HG02763 (cell line): Measurements from ENCODE around the gene GNA12.

Experiments used
- ATAC-seq: cut with Tn5 transposase; IDR thresholded peaks from one replicate; pipeline ENCODE4 v1.9.1; 2021; ENCODE audit warnings: mild to moderate bottlenecking, moderate library complexity; ENCODE audit not compliant: unreplicated experiment

GNA12 gene

DNA sequence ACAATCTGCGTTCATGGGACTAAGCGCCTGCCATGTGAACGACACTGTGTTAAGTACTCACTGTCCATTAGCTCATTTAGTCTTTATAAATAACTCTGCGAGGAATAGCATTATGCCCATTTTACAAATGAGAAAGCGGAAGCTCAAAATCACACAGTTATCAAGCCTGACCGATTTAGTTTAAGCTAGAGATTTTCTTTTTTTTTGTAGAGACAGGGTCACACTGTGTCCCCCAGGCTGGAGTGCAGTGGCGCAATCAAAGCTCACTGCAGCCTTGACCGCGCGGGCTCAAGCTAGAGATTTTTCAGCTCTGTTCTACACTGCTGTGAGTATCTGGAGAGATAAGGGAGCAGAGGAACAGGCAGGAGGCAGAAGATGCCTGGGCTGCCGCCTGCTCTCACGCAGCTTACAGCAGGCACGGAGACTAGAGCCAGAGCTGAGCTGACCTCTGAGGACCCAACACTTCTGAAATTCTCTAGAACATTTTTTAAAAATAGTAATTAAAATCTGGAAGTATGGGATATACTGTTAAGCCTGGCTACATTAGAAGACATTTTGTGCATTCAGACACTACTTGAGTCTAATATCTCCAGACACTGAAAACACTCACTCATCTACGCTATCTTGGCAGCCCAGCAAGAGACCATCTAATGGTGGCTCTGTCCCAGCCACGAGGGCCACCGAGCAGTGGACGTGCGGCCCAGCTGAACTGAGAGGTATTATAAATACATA, 38.7 kb downstream of the GNA12 start:
- ATAC-seq: no peak

DNA sequence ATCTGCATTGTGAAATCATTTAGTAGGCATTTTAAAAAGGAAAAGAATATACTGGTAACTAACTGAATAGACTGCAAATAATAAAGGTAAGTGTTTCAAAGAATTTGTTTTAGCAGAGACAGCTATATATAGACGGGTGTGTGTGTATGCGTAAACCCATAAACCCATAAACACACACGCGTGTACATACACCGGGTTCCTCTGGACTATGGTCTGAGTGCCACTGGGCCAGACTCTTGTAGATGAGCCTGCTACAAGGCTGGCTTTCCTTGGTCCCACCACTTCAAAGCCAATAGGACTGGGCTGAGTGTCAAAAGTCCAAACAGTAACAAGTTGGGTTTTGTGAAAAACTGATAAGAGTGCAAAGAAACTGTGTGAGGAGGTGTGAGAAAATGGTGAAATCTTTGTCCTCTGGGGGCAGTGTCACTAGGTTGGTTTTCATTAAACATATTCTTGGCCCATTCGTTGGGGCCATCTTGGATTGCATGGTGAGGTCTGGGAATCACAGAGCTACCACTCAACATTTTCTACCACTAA, 39.8 kb downstream of the GNA12 start:
- ATAC-seq: no peak

DNA sequence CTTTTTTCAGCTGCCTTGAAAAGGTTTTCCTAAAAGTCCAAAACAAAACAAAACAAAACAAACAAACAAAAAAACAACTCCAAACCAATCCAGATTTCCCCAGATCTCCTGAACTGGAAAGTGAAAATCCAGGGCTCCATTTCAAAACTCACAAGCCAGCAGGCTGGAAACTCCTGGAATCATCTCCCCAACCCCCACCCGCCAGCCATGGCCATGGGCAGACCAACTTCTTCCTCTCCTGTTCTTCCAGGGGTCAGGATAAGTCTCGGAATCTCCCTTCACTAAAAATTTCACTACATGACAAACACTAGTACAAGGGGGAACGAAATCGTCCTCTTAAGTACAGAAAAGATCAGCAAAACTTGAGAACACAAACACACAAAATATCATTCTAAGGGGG, 40.4 kb downstream of the GNA12 start:
- ATAC-seq: no peak

DNA sequence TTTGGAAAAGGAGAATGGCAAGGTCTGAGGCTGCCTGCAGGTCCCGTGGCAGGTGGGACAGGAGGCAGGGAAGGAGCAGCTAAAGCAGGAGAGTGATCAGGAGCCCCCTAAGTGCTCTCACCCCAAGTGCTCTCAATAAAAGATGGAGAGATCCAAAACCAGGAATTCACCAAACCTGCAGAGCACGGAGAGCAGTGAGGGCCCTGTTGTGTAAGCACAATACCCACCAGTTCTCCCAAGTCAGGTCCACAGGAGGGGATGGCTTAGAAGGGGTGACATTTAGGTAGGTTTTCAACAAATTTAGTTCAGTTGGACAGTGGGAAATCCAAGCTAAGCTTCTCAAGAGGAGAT, 40.8 kb downstream of the GNA12 start:
- ATAC-seq: no peak

DNA sequence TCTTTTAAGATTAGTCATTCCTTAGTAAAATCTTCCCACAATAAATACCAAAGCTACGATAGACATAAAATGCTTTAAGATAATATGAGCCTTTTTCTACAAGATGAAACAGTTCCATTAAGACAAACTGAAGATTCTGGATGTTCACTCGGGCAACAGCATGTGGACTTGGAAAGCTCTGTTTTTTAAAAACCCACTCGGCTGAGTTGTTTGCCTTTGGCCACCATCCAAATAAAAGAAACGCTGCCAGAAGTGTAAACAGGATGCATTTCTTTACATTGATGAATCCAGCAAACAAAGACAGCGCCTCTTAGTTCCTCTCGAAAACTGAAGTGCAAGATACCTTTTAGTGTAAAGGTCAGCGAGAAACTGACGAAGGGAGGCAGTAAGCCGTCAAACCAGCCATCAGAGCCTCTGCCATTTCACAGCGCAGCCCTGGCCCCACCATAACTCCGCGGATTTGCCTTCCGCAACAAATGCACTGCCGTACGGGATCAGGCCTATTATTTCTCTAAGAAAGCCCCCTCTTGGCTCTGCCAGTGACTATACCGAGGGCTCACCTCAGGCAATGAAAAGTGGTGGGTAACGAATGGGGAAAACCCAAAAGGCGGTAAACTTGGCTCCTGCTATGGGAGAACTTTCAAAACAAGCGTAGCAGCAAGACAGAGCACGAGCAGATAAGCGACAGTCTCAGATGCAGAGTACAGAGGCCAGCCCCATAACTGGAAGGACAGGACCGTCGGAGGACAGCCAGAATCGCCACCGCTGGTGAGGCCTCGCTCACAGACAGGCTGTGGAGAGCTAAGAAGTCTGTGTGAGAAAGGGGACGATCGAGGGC, 41.4 kb downstream of the GNA12 start:
- ATAC-seq: no peak

DNA sequence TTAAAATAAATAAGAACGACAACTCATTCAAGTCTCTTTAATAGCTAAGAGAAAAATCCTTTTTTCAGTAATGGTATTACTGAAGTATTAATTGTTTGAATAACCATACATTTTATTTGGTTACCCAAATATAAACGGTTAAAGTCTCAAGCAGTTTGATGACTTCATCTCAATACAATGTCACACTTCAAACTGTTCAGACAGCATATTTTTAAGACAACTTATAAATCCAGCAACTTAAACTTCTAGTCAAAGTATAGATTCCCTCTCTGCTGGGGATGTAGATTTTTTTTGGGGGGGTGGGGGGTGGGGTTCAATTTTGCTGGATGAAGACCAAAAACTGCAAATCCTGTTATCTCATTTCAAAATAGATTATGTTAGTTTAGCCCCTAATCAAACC, 42.0 kb downstream of the GNA12 start:
- no peak for ATAC-seq

DNA sequence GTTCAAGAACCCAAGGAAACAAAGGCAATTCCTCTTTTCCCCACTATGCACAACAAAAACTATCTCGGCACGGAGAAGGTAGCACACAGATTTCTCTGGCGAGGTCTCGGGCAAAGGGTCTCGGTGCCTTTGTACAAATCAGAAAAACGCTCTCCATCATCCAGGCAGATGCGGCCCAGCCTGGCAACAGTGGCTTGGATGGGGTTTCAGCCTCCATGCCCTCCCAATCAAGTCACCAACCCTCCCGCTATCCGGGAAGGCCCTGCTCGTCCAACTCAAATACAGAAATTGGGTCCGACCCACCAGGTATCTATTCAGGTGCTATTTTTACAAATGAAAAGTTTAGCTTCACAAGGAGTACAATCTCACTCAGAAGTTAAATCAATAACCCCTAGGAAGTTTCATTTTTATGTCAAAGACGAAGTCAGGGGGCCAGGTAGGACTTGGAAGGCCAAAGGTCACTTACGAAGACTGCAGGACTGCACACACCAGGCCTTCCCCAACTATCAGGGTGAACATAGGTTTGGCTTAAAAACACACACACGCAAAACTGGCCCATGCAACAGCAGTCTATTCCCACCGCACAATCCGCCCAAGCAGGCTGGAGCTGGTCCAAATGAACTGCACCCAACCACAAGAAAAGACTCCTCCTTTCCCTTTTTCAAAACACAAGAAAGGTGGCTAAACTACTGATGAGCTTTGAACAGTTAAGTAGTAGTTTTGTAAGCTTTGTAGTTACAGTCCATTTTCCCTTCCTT, 43.0 kb downstream of the GNA12 start:
- no peak for ATAC-seq

DNA sequence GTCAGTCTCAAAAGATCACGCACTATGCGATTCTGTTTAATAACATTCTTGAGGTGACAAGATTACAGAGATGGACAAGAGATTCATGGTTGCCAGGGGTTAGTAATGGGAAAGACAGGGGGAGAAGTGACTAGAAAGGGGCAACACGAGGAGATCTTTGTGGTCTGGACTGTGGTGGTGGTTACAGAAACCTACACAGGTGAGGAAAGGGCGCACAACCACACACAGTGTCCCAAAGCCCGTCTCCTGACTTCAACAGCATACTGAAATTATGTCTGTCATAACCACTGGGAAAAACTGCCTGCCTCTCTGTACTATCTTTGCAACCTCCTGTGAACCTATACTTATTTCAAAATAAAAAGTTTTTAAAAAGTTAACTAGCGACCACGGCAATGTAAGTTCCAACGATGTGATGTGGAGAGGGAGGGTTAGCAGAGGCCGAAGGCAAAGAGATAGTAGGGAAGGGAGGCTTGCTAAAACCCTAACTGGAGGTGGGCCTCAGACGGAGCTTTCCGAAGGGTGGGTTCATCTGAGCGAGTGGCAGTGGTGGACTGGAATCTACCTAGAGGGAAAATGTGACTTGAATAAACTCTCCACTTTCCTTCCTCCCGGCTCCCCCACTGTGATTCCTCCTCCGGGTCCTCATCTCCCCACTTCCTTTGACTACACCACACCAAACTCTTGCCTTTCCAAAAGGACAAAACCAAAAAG, 43.7 kb downstream of the GNA12 start:
- ATAC-seq: no peak

DNA sequence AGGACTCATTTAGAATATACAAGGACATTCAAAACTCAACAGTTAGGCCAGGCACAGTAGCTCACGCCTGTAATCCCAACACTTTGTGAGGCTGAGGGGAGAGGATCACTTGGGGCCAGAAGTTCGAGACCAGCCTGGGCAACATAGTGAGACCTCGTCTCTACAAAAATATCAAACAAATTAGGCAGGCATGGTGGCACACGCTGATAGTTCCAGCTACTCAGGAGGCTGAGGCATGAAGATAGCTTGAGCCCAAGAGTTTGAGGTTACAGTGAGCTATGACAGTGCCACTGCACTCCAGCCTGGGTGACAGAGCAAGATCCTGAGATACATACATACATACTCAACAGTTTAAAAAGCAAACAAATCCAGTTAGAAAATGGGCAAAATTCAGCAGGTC, 44.9 kb downstream of the GNA12 start:
- ATAC-seq: no peak

DNA sequence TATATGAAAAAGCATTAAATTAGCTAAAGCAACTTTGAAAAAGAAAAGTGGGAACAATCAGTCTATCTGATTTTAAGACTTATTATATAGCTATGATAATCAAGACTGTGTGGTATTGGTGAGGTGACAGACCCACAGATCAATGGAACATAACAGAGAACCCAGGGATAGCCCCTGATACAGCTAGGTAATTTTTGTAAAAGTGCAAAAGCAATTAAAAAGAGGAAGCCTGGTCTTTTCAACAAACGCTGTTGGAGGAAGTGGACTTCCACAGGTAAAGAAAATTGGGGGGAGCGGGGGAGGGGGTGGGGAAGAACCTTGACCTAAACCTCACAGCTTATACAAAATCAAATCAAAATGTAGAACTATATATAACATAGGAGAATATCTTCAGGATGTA, 45.4 kb downstream of the GNA12 start:
- ATAC-seq: no peak

DNA sequence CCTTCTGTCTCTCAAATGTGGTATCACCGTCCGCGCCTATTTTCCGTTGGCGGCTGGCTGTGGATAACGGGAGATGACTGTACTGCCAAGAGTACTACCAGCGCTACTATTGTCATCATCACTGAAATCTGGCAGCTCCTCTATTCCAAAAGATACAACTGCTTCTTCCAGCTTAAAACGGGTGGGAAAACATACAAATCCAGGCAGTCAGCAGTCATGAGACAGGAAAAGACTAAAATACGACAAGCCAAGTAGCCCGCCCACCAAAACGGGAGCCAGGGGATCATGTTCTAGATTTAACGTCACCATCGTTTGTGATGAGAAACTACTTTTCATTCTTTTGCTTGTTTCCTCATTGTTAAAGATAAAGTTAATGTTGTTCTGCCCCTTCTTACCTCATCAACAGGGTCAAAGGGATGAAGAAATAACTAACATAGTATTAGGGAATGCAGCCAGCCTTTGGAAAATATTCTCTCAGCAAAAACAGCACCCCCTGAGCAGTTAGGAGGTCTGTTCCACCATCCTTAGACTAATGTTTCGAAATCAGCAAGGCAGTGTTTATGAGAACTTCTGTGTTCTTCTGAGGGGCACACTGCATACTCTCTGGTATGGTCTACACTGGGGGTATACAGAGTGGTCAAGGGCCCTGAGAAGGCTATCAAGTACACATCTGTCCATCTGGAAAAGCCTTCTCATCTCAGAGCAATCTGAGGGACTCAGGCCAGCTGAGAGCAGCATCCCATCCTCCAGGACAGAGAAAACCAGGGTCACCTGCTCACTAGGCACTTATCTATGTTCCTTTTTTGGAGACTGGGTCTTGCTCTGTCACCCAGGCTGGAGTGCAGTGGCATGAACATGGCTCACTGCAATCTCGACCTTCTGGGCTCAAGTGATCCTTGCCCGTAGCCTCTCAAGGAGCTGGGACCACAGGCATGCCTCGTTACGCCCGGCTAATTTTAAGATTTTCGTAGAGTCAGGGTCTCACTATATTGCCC, 47.5 kb downstream of the GNA12 start:
- no peak for ATAC-seq

DNA sequence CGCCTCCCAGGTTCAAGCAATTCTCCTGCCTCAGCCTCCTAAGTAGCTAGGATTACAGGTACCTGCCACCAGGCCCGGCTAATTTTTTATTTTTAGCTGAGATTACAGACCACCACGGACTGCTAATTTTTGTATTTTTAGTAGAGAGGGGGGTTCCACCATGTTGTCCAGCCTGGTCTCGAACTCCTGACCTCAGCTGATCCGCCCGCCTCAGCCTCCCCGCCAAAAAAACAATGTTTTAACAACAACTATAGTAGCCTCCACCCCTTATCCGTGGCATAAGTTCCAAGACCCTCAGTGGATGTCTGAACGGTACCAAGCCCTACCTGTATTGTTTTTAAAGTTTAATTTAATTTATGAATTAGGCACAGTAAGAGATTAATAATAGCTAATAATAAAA, 48.2 kb downstream of the GNA12 start:
- no peak for ATAC-seq

DNA sequence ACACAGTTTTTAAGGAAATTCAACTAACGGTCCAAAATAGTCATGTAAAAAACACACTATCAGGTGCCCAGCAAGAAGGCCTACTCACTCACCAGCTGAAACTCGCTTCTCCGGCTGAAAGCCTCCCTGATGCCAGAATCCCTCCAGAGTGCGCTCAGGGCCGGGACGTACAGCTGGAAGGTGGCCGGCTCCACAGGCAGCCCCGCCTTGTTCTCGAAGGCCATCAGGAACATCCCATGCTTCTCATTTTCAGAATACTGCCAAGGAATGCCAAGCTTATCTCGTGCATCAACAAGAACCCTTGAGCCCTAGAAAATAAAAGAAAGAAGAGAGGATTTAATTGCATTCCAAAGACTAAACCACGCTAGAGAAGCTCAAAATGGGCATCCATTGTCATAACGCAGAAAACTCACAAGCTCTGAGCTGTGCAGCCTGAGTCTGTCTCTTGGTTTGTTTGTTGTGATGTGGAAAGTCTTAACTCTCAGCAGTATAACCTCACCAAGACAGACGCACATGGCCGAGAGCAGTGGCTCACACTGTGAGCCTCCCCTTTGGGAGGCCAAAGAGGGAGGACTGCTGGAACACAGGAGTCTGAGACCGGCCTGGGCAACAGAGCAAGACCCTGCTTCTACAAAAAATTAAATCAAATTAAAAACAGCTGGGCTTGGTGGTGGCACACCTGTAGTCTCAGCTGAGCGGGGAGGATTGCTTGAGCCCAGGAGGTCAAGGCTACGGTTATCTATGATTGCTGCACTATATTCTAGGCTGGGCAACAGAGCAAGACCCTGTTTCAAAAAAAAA, 49.1 kb downstream of the GNA12 start:
- no peak for ATAC-seq

DNA sequence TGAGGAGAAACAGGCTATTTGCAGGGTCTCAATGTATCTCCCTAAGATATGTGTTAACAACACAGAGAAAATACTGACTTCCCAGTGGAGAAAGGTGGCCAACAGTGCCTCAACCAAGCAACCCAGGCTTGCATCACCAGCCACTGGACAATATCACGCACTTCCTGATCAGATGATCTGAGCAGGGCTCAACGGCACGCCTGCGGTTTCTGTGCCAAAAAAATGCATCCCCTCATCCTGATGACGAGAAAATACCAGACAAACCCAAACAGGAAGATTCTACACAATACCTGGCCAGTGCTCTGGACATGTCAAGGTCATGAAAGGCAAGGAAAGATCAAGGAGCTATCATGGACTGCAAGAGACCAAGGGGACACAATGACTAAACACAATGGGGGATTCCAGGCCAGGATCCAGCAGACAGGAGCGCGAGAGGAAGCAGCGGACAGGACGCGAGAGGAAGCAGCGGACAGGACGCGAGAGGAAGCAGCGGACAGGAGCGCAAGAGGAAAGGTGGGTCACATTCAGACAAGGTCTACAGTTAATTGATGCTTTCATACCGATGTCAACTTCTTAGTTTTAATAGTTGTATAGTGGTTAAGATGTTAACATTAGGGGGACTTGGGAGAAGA, 51.1 kb downstream of the GNA12 start:
- ATAC-seq: no peak

DNA sequence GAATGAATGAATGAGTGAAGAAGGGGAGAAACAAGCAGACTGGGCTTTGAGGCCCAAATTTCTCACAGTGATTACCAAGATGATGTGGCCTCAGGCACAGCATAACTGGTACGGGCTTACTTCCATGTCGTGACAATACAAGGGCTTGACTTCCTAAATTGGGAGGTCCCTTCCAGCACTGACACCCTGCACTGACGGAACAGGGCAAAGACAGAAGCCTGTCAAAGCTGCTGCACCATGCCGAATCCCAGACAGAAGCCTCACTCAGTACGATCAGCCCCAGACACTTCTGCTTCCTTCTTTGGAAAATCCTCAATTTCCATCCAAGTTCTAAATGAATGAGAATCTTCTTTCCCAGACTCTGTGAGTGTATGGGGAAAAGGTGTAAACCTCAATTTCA, 51.9 kb downstream of the GNA12 start:
- no peak for ATAC-seq

DNA sequence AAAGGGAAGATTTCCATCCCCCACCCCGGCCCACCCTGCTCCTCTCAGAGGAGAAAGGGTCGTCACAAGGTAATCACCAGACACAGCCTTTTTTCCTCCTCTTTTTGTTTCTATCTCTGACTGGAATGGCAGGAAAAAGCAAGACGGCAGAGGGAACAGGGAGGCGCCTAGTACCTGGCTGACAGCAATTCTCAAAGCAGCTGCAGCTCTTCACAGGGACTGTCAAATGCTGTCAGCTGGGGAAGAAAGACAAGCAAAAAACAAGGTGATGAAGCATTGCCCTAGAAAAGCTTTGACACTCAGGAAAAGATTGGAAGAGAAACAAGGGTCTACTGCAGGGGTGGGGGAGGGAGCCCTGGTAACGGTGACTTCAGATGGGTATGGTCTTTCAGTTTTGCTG, 52.7 kb downstream of the GNA12 start:
- no peak for ATAC-seq

DNA sequence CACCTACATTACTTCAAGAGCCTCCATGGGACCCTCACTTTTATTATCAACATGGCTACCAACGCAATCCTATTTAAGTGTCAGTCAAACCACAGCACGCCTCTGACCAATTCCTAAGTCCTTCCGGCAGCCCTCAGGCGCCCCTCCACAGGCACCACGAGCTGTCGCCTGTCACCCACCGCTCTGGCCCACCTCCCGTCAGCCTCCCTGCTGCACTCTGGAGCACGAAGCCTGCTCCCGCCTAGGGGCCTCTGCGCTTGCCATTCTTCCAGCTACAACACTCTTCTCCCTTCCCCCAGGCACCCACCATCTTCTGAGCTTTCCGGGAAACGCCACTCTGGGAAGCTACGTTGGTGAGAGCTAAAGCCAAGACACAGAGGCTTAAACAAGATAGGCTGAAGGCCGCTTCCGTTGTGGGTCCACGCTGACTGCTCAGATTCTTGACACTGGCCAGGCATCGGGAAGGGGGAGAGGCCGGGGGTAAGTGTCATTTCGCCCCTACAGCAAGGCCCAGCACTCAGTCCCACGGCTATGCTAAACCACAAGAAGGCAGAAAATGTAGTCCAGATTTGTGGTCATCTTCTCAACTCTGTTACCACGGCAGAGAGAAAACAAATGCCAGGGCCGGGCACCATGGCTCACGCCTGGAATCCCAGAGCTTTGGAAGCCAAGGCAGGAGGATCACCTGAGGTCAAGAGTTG, 56.7 kb downstream of the GNA12 start:
- no peak for ATAC-seq

DNA sequence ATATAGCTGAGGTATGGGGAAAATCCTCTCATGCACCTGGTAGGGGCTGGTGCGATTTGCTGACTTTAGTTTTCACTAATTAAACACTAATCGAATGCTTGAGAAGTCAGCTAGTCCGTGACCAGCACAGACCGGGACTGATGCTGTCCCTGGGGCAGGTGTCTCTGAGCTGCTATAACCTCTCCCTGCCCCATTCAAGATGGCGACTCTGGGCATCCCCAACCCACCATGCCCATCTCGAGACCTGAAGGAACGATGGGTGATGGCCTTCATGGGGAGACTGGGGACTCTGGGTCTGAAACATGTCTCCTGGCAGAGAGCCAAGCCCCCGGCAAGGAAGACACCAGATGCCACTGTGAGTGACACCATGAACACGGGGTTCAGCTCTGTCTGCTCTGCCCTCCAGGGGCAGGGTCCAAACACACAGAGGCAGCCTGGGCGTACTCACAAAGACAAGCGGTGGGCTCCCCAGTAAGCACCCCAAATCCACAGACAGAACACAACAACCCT, 57.4 kb downstream of the GNA12 start:
- ATAC-seq: no peak
